ENCODE data around the gene IL17B. TPM values are rescaled to one million over a fixed set of nuclear protein-coding genes. Genes with fewer than 3 reads are reported as not detected.

Gene IL17B, protein sequence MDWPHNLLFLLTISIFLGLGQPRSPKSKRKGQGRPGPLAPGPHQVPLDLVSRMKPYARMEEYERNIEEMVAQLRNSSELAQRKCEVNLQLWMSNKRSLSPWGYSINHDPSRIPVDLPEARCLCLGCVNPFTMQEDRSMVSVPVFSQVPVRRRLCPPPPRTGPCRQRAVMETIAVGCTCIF
- total RNA-seq (2022; extraction: Qiagen RNA extraction): 0.18 TPM in 1 of 5 replicates, not detected in the others

DNA sequence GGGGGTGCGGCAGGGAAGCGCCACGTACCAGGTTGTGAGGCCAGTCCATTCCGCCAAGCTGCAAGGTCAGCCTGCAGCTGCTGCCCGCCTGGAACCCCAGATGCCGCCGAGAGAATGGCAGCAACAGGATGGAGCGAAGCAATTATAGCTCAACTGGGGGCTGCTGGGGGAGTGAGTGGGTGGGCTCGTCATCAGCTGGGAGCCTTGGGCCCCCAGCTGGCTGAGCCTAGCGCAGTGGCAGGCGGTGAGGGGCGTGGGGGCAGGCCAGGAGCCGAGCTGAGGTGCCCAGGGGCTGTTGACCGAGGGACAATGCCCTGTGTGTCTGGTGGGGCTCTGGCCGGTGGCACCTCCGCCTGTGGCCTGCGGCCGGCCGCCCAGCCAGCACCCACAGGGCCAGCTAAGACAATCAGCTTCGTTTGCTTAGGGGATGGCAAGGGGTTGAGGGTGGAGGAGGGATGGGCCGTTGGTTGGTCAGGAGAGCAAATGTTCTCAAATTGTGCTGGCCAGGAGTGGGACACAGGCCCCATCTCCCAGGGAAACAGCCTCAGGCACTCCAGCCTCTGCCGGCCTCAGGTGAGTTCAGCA lies at the start of gene IL17B:
IL17B (minus strand) TSS at position 116 of the 585 bp plus-strand sequence; CDS start at position 49, 67 bp downstream.

DNA sequence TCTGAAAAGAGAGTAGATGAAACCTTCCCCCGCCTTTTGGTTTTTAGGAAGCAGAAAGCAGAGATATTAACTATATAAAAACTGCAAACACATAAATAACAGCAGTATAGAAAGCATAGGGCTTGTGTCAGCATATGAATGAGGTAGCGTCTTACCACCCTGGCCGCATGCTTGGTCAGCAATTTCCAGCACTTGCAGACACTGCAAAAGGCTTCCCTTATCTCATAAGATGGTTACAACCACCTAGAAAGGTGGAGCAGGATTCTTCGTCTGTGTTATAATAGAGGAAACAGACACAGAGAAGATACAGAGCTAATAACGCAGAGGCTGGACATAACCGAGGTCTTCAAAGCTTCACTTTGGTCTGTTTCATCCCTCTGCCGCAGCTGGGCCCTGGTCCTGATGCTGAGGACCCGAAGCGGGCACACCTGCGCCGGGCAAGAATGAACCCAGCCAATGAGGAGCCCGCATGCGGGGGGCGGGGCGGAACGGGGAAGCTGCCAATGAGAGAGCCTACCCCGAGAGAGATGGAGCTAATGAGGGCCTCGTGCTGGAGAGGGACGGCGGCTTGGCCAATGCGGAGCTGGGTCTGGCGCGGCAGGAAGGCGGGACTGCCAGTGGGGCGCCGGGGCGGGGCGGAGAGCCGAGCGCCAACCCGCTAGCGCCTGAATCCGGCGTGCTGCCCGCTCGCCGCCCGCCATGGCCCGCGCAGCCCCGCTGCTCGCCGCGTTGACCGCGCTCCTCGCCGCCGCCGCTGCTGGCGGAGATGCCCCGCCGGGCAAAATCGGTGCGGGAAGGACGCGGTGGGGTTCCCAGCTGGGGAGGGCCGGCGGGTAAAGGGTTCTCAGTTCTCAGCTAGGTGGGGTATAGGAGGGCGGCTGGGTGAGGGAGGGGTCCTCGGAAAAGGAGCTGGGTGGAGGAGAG lies 21.5 kb downstream of the IL17B start, which contains the start of gene PCYOX1L:
PCYOX1L (plus strand) TSS at position 677 of the 924 bp plus-strand sequence; CDS start at position 700, 23 bp downstream.

DNA sequence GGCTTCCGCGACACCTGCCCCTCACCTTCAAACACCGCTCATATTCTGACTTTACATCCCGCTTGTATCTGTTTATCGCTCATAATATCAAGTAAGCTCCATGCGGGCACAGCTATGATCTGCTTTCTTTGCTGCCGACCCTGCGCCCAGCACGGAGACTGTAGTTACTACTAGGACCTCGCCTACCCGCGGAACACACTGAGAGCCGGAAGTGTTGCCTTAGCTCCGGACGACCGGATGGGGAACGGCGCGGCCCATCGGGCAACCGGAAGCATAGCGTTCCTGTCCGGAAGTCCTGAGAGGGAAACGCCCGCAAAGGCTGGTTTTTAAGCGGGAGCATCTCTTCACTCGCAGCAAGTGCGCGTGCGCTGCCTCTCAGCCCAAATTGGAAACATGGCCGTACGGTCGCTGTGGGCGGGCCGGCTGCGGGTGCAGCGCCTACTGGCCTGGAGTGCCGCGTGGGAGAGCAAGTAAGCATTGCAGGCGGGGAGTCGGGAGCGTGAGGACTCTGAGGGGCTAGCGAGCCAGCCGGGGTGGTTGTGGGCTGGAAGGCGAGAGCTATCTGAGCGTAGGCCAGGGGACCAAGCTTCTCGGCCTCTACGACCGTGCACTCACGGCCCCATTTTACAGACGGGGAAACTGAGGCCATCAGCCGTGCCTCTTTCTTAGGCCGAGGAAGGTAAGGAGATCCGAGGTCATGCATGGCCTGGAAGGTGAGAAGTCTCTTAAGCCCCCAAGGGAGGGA lies 33.8 kb downstream of the IL17B start, which contains the start of gene GRPEL2:
GRPEL2 (plus strand) TSS at position 353 of the 745 bp plus-strand sequence; CDS start at position 394, 41 bp downstream.

Other genes with a start within 250 kb of the IL17B start
- gene ABLIM3, start 237.8 kb downstream of the IL17B start, total RNA-seq (2022; extraction: Qiagen RNA extraction): 14.3 to 19.5 TPM (median 15.8 TPM) in 5 replicates
- gene AFAP1L1, start 107.4 kb downstream of the IL17B start, total RNA-seq (2022; extraction: Qiagen RNA extraction): 6.4 to 10.7 TPM (median 9.7 TPM) in 5 replicates
- 6.0 to 8.5 TPM (median 7.5 TPM) in 5 replicates for gene GRPEL2, start 33.8 kb downstream of the IL17B start, total RNA-seq (2022; extraction: Qiagen RNA extraction)
- gene PCYOX1L, start 21.2 kb downstream of the IL17B start, total RNA-seq (2022; extraction: Qiagen RNA extraction): 2.6 to 2.9 TPM (median 2.6 TPM) in 5 replicates
- gene CSNK1A1, start 172.1 kb upstream of the IL17B start, total RNA-seq (2022; extraction: Qiagen RNA extraction): 113 to 136 TPM (median 125 TPM) in 5 replicates
- 0.72 to 1.2 TPM (median 0.87 TPM) in 5 replicates for gene ARHGEF37, start 202.2 kb upstream of the IL17B start, total RNA-seq (2022; extraction: Qiagen RNA extraction)

Measured in A549 treated with CORT108297 at 1 μM for 4 hours (cell line).